GM12873 (cell line): ENCODE data around the gene GPR183.

Source experiments
- TF ChIP-seq, protein P1 (sequence below): IDR thresholded peaks from 2 replicates; pipeline ENCODE4 v1.5.1; 2012; ENCODE audit warnings: low read depth, mild to moderate bottlenecking, moderate library complexity, low read length, control low read depth; ENCODE audit not compliant: insufficient read depth; ENCODE audit errors: missing control alignments

GPR183 gene

DNA sequence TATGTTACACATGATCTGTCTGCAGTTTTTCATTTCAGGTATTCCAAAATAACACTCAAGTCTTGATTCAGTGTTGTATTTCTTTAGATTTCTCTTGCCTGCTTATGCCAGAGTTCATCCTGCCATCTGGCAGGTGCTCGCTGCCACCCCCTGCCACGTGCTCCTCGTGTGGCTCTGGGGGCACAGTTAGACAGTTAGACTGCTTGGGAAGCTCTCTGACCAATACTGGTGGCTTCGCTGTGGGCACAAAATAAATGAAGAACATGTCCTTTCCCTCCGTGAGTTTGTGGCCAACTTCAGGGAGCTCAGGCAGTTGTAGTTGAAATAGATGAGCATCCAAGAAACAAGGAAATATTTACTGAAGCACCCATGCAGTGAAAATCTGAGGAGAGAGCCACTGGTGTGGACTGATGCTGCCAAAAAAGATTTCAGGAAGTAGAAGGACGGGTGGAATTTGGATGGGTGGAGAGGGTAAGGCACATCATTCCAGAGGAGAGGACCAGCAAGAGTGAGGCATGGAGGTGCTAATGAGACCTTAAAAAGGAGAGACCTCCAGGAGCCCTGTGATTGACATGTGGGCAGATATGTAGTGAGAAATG lies 37.5 kb upstream of the GPR183 start:
- TF ChIP-seq, protein P1, sequence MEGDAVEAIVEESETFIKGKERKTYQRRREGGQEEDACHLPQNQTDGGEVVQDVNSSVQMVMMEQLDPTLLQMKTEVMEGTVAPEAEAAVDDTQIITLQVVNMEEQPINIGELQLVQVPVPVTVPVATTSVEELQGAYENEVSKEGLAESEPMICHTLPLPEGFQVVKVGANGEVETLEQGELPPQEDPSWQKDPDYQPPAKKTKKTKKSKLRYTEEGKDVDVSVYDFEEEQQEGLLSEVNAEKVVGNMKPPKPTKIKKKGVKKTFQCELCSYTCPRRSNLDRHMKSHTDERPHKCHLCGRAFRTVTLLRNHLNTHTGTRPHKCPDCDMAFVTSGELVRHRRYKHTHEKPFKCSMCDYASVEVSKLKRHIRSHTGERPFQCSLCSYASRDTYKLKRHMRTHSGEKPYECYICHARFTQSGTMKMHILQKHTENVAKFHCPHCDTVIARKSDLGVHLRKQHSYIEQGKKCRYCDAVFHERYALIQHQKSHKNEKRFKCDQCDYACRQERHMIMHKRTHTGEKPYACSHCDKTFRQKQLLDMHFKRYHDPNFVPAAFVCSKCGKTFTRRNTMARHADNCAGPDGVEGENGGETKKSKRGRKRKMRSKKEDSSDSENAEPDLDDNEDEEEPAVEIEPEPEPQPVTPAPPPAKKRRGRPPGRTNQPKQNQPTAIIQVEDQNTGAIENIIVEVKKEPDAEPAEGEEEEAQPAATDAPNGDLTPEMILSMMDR = no peak

DNA sequence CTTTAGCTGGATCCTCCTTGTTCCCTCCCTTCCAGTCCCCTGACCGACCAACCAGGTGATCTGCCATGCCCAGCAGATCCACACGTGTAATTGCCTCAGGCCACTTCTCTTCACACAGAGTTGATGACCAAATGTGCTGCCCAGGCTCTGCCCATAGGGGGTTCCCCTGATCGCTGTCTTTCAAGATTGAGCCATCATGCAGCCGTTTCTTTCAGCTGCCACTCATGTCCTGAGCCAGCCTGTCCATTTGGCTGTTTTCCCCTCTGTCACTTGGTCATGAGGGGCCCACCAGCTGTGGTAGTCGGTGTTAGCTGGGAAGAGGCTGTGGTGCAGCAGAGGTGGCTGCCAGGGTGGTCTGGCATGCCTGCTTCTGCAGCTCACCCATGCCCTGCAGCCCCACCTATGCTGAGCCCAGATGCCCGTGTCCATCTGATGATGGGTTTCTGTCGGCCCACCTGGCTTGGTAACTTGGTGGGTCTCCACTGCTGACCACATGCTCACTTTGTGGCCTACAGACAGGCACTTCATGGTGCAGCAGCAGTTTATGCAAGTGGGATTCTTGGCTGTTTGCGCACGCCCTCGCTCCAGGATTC lies 35.6 kb upstream of the GPR183 start:
- TF ChIP-seq, protein P1 = no peak

DNA sequence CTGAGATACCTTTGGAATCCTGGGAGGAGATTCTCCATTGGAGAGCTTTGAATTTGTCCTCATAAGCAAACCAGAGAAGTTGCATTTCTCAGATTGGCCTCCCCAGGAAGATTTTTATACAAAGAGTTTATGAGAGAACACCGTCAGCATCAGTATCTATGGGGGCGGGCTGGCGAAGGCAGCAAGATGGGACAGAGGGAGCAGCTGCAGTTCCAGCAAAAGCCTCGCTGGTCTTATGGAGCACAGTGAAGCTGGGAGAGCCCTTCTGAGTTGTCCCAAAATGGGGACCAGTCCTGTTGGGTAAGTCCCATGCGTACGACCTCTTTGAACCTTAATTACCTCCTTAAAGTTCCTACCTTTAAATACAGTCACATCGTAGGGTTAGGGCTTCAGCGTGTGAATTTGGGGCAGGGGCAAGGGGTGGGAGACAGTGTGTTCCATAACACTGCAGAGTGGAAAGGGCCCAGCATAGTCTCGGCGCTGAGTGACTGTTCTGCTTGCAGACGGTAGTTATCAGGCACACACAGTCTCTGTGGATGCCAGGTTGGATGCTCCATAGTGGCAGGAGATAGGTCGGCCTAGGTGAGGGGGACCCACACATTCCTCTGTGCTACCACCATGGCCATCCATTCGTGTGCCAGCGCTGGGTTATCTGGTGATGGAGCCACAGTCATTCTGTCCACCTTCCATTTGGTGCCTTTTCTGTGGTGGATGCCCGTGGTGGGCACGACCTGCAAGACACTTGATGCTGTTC lies 34.9 kb upstream of the GPR183 start:
- TF ChIP-seq, protein P1 = no peak

DNA sequence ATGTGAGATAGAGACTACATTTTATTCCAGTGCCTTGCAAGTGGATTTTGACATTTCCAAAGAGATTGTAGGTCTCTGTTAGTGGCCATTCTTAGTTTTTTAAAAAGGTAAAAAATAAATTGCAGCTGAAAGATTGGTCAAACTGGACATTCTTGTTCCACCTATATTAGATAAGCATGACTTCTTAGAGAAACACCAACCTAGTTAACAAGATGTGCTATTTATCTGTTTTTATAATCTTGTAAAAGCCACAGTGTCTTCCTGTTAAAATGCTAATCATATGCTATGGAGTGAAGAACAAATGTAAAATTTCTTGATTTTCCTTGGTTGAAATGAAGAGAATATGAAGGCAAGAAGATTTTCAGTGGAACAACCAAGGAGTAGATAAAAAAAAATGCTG lies 33.4 kb upstream of the GPR183 start:
- TF ChIP-seq, protein P1 = no peak

DNA sequence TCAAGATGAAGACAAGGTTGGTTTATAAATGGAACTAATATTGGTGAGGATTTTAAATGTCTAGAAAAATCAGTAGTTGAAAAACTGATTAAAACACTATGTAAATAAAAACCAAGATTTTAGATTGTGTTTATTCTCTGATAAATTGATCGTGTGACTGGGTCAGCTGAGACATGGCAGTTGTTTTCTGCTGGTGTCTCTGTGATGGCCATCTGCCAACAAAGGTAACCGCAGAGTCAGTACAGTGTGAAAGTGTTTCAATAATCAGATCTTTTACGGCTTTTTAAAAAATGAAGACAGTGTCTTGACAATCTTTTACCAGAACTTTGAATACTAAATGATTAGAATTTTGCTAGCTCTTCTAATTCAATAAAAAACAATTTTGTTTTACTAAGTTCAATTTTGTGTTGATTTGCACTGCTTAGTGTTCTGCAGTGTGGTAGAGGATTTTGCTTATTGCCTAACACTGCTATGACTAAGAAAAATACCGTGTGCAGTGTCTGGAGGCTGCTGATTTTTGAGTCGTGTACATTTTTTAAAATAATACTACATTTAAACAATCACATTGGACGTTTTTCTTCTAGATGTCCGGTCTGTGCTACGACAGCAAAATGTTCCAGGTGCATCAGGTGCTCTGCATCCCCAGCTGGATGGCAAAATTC lies 32.7 kb upstream of the GPR183 start:
- TF ChIP-seq, protein P1 = no peak

DNA sequence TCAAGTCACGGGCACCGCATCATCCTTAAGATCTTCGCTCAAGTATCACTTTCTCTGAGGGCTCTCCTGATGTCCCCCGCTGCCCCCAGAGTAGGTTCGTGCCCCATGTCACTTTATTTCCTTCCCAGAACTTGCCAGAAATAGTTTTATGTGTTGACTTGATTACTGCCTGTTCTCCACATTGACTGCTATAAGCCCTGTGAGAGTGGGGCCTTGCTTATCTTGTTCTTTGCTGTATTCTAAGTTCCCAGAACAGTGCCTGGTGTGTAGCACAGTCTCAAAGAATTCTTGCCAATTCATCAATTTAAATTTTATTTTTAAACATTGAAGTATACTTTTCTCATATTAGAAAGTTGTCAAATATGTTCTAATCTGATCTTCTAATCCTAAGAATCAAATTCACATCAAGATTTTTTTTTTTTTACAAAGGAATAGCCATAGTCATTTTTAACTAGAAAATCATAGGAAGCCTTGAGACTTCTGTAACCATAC lies 32.1 kb upstream of the GPR183 start:
- TF ChIP-seq, protein P1 = no peak

DNA sequence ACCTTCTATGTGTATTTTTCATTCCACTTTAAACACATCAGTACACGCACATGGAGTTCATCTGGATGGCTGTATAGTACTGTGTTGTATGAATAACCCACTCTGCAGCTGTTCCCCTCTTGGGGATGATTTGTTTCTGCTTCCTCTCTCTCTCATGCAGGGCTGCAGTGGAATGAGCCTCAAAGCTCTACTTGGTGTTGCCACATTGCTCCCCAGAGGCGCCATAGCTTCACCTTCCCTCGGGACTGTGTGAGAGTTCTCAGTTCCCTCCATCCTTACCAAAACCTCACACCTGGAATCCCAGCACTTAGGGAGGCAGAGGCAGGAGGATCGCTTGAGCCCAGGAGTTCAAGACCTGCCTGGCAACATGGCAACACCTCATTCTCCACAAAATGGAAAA lies 28.4 kb upstream of the GPR183 start:
- TF ChIP-seq, protein P1 = no peak
